Peyer's patch (tissue), 4 donors: Measurements from ENCODE around the gene PPP1R12B. TPM values are rescaled to one million over a fixed set of nuclear protein-coding genes. Genes with fewer than 3 reads are reported as not detected.
"Not testable (repeated sequence)": the region's sequence is repeated elsewhere in the genome, so short reads cannot be mapped to it uniquely, and the experiment has no call there.

Source experiments
- DNase-seq, 3 donors: peaks; one replicate each; pipeline ENCODE4 v3.0.0-alpha.2; 2017 to 2019
- H3K27ac ChIP-seq, 4 donors: fragments of 200-600 bp; sonication (generic); one replicate each; pipeline ENCODE4 v1.5.1; 2016 to 2019
- H3K27me3 ChIP-seq, 2 donors: fragments of 200-600 bp; sonication (generic); one replicate each; pipeline ENCODE4 v1.5.1; 2019
- H3K36me3 ChIP-seq, 3 donors: fragments of 200-600 bp; sonication (generic); one replicate each; pipeline ENCODE4 v1.5.1; 2016 to 2019
- H3K4me1 ChIP-seq, 4 donors: fragments of 200-600 bp; sonication (generic); one replicate each; pipeline ENCODE4 v1.5.1; 2016 to 2019
- H3K4me3 ChIP-seq, 4 donors: fragments of 200-600 bp; sonication (generic); 1 replicate in 3 of 4; 2 replicates in 1 of 4; pipeline ENCODE4 v1.5.1; 2016 to 2019; ENCODE audit warnings: mild to moderate bottlenecking in 1 of 4
- H3K9me3 ChIP-seq, 4 donors: fragments of 200-600 bp; sonication (generic); one replicate each; pipeline ENCODE4 v1.5.1; 2016 to 2019; ENCODE audit warnings: mild to moderate bottlenecking in 1 of 4
- POLR2A ChIP-seq, 2 donors: fragments of 450-650 bp; IDR thresholded peaks; one replicate each; pipeline ENCODE4 v1.5.1; 2017; ENCODE audit warnings: antibody characterized with exemption in 2 of 2, mild to moderate bottlenecking in 2 of 2, moderate library complexity in 2 of 2
- total RNA-seq, 4 donors: library from RNA; depleted of rRNA; stranded (reverse); fragments of >200 nt; gene quantifications; one replicate each; pipeline ENCODE4 v1.1.0, GENCODE V29; 2016
- TF ChIP-seq, protein P1 (sequence below), 6 experiments: fragments of 450-650 bp in 4 of 6; fragments of 200-600 bp in 2 of 6; sonication (generic) in 1 of 6; IDR thresholded peaks; one replicate each; pipeline ENCODE4 v1.5.1; 2017 to 2019; ENCODE audit warnings: antibody characterized with exemption in 6 of 6, mild to moderate bottlenecking in 3 of 6, moderate library complexity in 1 of 6

Gene PPP1R12B
- total RNA-seq, 4 donors from 2014 or later = 33.1 to 131 (median 90.8) TPM

DNA sequence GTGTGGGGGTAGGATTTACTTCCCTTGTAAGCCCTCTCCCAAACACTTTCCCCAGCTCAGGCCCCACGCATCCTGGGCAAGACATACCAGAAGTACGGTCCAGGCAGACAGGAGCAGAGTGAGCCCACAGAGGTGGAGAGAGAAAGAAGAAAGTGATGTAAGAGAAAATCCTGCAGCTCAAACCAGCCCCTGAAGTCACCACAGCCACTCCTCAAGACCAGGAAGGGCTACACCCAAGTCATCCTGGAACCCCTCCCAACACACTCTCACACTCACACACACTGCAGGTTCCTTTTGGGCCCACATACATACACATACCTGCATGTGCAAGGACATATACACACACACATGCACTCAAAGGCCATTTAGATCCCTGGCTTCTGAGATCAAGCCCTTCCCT is 254.9 kb downstream of the PPP1R12B start:
- TF ChIP-seq, protein P1, sequence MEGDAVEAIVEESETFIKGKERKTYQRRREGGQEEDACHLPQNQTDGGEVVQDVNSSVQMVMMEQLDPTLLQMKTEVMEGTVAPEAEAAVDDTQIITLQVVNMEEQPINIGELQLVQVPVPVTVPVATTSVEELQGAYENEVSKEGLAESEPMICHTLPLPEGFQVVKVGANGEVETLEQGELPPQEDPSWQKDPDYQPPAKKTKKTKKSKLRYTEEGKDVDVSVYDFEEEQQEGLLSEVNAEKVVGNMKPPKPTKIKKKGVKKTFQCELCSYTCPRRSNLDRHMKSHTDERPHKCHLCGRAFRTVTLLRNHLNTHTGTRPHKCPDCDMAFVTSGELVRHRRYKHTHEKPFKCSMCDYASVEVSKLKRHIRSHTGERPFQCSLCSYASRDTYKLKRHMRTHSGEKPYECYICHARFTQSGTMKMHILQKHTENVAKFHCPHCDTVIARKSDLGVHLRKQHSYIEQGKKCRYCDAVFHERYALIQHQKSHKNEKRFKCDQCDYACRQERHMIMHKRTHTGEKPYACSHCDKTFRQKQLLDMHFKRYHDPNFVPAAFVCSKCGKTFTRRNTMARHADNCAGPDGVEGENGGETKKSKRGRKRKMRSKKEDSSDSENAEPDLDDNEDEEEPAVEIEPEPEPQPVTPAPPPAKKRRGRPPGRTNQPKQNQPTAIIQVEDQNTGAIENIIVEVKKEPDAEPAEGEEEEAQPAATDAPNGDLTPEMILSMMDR (IDR thresholded peaks at IDR 0.05) = no peak
- TF ChIP-seq POLR2A (IDR thresholded peaks at IDR 0.05) = no peak

DNA sequence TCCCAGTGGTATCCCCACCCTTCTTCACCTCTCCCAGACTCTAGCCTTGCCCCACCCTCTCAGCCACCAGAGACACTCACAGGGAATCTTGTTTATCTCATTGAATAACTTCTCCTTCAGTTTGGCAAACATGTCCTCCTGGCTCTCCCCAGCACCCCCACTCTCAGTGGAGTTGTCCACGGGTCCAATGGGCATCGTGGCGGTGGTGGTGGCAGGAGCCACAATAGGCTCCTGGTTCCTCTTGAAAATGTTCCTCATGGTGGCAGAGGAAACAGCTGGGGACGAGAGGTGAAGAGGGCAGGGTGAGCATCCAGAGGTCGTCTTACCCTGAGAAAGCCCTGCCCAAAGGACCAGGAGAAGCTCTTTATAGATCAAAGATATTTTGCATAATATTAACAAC is 257.0 kb downstream of the PPP1R12B start:
- no peaks in the 10 kb centered on the region for H3K4me1 ChIP-seq
- H3K27ac ChIP-seq = no peak overlapping the region
- no peak for DNase-seq
- no peaks in the 10 kb centered on the region for H3K9me3 ChIP-seq
- TF ChIP-seq, protein P1 (IDR thresholded peaks at IDR 0.05) = no peak
- no peak for TF ChIP-seq POLR2A (IDR thresholded peaks at IDR 0.05)
- H3K36me3 ChIP-seq = no peaks in the 10 kb centered on the region
- H3K4me3 ChIP-seq = no peak overlapping the region
- no peaks in the 10 kb centered on the region for H3K27me3 ChIP-seq

More for the DNA sequence above, 254.9 kb downstream of the PPP1R12B start:
- H3K27me3 ChIP-seq = no peaks in the 10 kb centered on the region
- no peaks in the 10 kb centered on the region for H3K4me1 ChIP-seq
- DNase-seq = no peak
- H3K9me3 ChIP-seq = no peaks in the 10 kb centered on the region
- no peak overlapping the region for H3K4me3 ChIP-seq
- no peak overlapping the region for H3K27ac ChIP-seq
- no peaks in the 10 kb centered on the region for H3K36me3 ChIP-seq

DNA sequence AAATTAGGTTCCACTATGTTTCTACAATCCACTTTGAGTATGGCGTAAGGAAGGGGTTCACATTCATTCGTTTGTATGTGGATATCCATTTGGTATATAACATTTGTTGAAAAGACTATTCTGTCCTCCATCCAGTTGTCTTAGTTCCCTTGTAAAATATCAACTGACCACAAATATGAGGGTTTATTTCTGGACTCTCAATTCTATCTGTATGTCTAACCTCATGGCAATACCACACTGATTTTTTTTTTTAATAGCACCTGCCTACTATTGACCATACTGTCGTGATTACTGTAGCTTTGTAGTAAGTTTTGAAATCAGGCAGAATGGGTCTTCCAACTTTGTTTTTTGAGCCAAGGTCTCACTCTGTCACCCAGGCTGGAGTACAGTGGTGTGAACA is 263.5 kb downstream of the PPP1R12B start:
- H3K27ac ChIP-seq, H3K36me3 ChIP-seq: not testable (repeated sequence)

GRCh38 chr1:202613571-202613970 is 265.1 kb downstream of the PPP1R12B start:
- H3K4me1 ChIP-seq = peaks cover 0 to 24% (median 16%) of the 10 kb centered on the region in 4 donors
- H3K4me3 ChIP-seq = no peak overlapping the region
- no peak overlapping the region for H3K27ac ChIP-seq

More for the DNA sequence above, 263.5 kb downstream of the PPP1R12B start:
- H3K4me3 ChIP-seq, H3K9me3 ChIP-seq, DNase-seq, H3K27me3 ChIP-seq: not testable (repeated sequence)
- peaks cover 0 to 24% (median 16%) of the 10 kb centered on the region in 4 donors for H3K4me1 ChIP-seq

GRCh38 chr1:202614363-202615207 is 266.1 kb downstream of the PPP1R12B start:
- Histone ChIP-seq H3K4me1 (peaks cover 0 to 24% (median 16%) of the 10 kb centered on the region in 4 donors), H3K27ac (peak overlapping the region in 2 of 4 donors; percentile 19 to 49)
- not testable (repeated sequence) for H3K4me3 ChIP-seq, H3K27me3 ChIP-seq, H3K36me3 ChIP-seq, H3K9me3 ChIP-seq
- peak in 1 of 3 donors; percentile 28 for DNase-seq
- TF ChIP-seq, protein P1 (IDR thresholded peaks at IDR 0.05) = peak in 3 of 6 experiments; percentile 6 to 21 (median 8)

More at GRCh38 chr1:202613571-202613970, 265.1 kb downstream of the PPP1R12B start:
- no peaks in the 10 kb centered on the region for H3K27me3 ChIP-seq
- no peaks in the 10 kb centered on the region for H3K36me3 ChIP-seq
- H3K9me3 ChIP-seq = no peaks in the 10 kb centered on the region
- TF ChIP-seq, protein P1 (IDR thresholded peaks at IDR 0.05) = no peak
- TF ChIP-seq POLR2A (IDR thresholded peaks at IDR 0.05) = no peak
- DNase-seq = peak in 1 of 3 donors; percentile 7

- H3K4me3 ChIP-seq, H3K9me3 ChIP-seq, H3K36me3 ChIP-seq, DNase-seq, H3K27me3 ChIP-seq: not testable (repeated sequence)
- peak overlapping the region in 3 of 4 donors; percentile 19 to 49 (median 35) for H3K27ac ChIP-seq
- peaks cover 0 to 24% (median 16%) of the 10 kb centered on the region in 4 donors for H3K4me1 ChIP-seq
These were observed 266.7 kb downstream of the PPP1R12B start for GRCh38 chr1:202615208-202615500.
